ENCODE results near the gene SIGLEC9.

The SIGLEC9 gene

DNA sequence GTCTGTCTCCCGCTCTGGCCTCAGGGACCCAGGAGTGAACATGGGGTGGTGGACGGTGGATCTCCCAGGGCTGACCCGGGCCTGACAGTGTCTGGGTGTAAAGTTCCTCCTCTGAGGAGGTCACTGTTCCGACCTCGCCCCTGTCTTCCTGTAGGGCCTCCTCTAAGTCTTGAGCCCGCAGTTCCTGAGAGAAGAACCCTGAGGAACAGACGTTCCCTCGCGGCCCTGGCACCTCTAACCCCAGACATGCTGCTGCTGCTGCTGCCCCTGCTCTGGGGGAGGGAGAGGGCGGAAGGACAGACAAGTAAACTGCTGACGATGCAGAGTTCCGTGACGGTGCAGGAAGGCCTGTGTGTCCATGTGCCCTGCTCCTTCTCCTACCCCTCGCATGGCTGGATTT lies at the start of gene SIGLEC9:
SIGLEC9 (plus strand) TSS at position 178 of the 400 bp plus-strand sequence; CDS start at position 247, 69 bp downstream.
- no peaks in the 10 kb centered on the region for H3K9me3 ChIP-seq (ENCODE audit: control insufficient read depth, insufficient read depth, low read length)
- no peak within 1 kb of the TSS for H3K9ac ChIP-seq (ENCODE audit: low read depth, low read length)

DNA sequence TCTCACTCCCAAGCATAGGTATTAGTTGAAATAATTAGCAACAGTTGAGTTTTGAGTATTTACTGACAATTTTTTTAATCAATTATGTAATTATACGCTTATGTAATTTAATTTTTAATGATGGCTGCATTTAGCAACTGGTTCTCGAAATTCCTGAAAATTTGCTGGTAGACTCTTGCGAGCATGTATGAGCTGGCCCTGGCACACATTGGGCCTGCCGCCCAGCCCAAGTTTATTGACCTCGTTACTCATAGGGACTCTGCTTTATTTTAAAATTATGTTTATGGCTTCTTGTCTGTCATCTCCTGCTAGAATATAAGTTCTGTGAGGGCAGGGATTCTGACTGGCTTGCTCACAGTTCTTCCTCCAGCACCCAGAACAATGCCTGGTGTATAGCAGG lies 48.7 kb upstream of the SIGLEC9 start:
- Histone ChIP-seq H3K36me3 (ENCODE audit: insufficient read depth, low read length) (no peaks in the 10 kb centered on the region), H3K9ac (ENCODE audit: low read depth, low read length) (no peak overlapping the region), H3K4me1 (ENCODE audit: insufficient read depth, low read length) (no peaks in the 10 kb centered on the region), H3K9me3 (ENCODE audit: control insufficient read depth, insufficient read depth, low read length) (no peaks in the 10 kb centered on the region)

More for the DNA sequence above, at the start of gene SIGLEC9:
- peaks cover 4% of the 10 kb centered on the region; the same call in 1 of the 2 replicates for H3K4me1 ChIP-seq (ENCODE audit: insufficient read depth, low read length)
- no peaks in the 10 kb centered on the region for H3K36me3 ChIP-seq (ENCODE audit: insufficient read depth, low read length)

DNA sequence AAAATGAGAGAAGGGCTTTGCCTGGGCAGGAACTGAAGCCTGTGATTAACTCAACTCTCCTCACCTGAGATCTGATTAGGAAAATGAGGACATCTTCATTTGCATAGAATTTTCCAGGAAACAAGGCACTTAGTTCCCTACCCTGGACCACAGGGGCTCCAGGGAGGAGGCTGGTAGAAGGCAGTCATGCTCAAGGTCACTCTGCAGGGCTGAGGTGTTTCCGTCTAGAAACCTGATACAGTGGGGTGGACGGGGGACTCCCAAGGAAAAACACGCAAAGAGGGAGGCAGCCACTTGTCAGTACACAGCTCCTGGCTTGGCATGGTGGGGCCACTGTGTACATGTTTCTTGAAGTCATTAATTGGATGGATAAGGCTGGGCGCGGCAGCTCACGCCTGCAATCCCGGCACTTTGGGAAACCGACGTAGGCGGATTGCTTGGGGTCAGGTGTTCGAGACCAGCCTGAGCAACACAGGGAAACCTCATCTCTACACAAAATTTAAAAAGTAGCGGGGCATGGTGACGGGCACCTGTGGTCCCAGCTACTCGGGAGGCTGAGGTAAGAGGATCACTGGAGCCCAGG lies 48.0 kb upstream of the SIGLEC9 start:
- Histone ChIP-seq H3K4me1 (ENCODE audit: insufficient read depth, low read length) (no peaks in the 10 kb centered on the region), H3K36me3 (ENCODE audit: insufficient read depth, low read length) (no peaks in the 10 kb centered on the region), H3K9me3 (ENCODE audit: control insufficient read depth, insufficient read depth, low read length) (no peaks in the 10 kb centered on the region), H3K9ac (ENCODE audit: low read depth, low read length) (no peak overlapping the region)

DNA sequence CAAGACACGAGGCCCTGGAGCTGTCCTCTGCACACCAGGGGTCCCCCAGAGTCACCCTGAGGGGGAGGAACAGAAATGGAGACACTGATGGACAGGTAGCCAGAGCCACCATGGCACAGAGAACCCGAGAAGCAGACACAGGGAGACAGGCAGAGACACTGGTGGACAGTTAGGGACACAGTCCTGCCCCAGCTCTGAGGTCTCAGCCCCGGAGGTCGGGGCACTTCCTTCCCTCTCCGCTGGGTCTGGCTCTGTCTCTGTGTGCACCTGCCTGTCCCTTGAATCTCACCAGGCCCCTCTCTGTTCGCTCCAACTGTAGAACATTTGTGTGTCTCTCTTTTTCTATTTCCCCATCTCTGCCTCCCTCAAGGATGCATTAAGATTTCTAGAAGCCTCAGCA lies 46.6 kb upstream of the SIGLEC9 start:
- Histone ChIP-seq H3K9ac (ENCODE audit: low read depth, low read length) (no peak overlapping the region), H3K4me1 (ENCODE audit: insufficient read depth, low read length) (no peaks in the 10 kb centered on the region), H3K36me3 (ENCODE audit: insufficient read depth, low read length) (no peaks in the 10 kb centered on the region), H3K9me3 (ENCODE audit: control insufficient read depth, insufficient read depth, low read length) (no peaks in the 10 kb centered on the region)

DNA sequence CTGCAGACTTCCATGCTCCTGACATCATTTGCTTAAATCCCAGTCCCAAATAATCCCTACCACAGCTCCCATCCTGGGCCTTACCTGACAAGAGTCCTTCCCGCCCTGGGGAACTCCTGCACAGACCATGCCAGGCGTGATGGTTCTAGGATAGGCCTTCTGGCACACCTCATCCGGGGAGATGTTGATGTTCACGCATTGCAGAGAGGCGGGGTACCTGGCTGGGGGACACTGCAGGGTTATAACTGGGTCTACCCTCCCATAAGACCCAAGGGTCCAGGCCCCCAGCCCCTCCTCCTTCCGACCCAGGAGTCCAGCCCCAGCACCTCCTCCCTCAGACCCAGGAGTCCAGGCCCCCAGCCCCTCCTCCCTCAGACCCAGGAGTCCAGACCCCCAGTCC lies 46.0 kb upstream of the SIGLEC9 start:
- no peaks in the 10 kb centered on the region for H3K36me3 ChIP-seq (ENCODE audit: insufficient read depth, low read length)
- no peaks in the 10 kb centered on the region for H3K4me1 ChIP-seq (ENCODE audit: insufficient read depth, low read length)
- H3K9ac ChIP-seq (ENCODE audit: low read depth, low read length), result no peak overlapping the region
- no peaks in the 10 kb centered on the region for H3K9me3 ChIP-seq (ENCODE audit: control insufficient read depth, insufficient read depth, low read length)

DNA sequence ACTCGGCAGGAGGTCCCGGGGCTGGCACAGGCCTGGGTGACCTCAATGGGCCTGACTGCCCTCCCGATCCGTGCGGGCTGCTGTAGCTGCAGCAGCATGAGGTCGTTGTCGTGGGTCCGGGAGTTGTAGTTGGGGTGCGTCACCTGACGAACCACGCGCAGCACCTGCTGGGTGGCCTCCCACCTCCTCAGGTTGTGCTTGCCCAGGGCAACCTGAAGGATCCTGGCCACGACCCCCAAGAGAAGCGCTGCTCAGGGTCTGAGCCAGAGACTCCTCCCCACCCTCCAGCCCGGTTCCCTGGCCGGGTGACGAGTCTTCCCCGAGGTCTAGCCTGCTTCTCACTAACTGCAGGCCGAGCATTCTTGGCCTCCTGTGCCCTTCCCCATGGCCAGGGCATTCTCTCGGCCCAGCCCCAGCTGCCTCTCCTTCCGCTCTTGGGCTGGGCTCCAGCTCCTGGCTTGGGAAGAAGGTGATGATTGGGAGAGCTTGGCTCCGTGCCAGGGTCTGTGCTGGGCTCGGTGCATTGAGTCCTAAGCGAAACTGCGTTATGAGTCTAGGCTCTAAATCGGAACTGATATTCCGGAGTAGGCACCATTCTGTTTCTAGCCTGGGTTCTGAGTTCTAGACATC lies 45.1 kb upstream of the SIGLEC9 start:
- Histone ChIP-seq H3K36me3 (ENCODE audit: insufficient read depth, low read length) (no peaks in the 10 kb centered on the region), H3K9ac (ENCODE audit: low read depth, low read length) (no peak overlapping the region), H3K4me1 (ENCODE audit: insufficient read depth, low read length) (no peaks in the 10 kb centered on the region), H3K9me3 (ENCODE audit: control insufficient read depth, insufficient read depth, low read length) (no peaks in the 10 kb centered on the region)

DNA sequence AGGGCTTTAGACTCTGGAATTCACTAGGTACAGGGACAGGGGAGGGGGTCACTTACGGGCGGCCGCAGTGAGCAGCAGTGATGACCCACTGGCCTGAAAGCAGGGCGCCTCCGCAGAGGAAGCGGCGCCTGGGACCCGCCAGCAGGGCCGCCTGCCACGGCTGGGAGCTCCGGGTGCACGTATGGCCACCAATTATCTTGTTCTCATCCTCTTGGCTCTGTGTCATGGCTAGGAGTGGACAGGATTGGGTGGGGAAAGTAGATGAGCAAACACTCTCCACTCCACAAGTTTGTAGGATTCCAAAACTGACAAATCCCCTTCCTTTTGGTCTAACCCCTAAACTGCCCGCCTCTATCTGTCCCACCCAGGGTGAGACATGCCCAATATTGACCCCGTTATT lies 43.2 kb upstream of the SIGLEC9 start:
- Histone ChIP-seq H3K36me3 (ENCODE audit: insufficient read depth, low read length) (no peaks in the 10 kb centered on the region), H3K9me3 (ENCODE audit: control insufficient read depth, insufficient read depth, low read length) (no peaks in the 10 kb centered on the region), H3K4me1 (ENCODE audit: insufficient read depth, low read length) (no peaks in the 10 kb centered on the region), H3K9ac (ENCODE audit: low read depth, low read length) (no peak overlapping the region)

DNA sequence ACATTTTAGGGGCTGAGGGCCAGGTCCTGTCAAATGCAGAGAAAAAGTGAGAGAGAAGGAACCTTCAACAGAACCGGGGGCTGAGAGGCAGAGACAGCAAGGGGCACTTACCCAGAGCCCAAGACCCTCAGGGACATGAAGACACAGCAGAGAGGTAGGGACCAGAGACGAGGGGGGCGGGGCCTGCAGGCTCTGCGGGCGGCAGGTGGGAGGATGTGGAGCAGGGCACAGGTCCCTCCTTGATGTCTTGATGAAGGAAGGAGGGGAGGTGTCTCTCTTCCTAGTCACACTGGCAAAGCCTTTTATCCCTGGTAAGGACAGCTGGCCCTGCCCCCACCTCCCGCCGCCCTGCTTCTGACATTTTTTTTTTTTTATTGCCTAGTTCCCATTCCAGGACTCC lies 42.1 kb upstream of the SIGLEC9 start, which contains the start of gene KLK14:
KLK14 (minus strand) TSS at position 277 of the 400 bp plus-strand sequence; CDS start at position 4, 273 bp downstream.
- no peaks in the 10 kb centered on the region for H3K9me3 ChIP-seq (ENCODE audit: control insufficient read depth, insufficient read depth, low read length)
- no peaks in the 10 kb centered on the region for H3K4me1 ChIP-seq (ENCODE audit: insufficient read depth, low read length)
- no peak within 1 kb of the TSS for H3K9ac ChIP-seq (ENCODE audit: low read depth, low read length)
- no peaks in the 10 kb centered on the region for H3K36me3 ChIP-seq (ENCODE audit: insufficient read depth, low read length)

DNA sequence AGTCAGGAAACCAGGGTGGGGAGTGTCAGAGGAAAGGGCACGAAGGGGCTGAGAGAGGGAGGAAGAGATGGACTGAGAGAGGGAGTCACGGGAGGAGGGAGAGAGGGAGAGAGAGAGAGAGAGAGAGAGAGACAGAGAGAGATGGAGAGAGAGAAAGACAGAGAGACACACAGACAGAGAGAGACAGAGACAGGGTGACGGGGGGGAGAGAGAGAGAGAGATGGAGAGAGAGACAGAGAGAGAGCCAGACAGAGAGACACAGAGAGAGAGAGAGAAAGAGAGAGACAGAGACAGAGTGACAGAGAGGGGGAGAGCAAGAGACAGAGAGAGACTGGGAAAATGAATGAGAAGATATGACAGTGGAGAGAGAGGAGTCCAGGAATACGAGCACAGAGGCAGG lies 41.5 kb upstream of the SIGLEC9 start:
- Histone ChIP-seq H3K4me1 (ENCODE audit: insufficient read depth, low read length) (no peaks in the 10 kb centered on the region), H3K9me3 (ENCODE audit: control insufficient read depth, insufficient read depth, low read length) (no peaks in the 10 kb centered on the region), H3K36me3 (ENCODE audit: insufficient read depth, low read length) (no peaks in the 10 kb centered on the region), H3K9ac (ENCODE audit: low read depth, low read length) (no peak overlapping the region)

DNA sequence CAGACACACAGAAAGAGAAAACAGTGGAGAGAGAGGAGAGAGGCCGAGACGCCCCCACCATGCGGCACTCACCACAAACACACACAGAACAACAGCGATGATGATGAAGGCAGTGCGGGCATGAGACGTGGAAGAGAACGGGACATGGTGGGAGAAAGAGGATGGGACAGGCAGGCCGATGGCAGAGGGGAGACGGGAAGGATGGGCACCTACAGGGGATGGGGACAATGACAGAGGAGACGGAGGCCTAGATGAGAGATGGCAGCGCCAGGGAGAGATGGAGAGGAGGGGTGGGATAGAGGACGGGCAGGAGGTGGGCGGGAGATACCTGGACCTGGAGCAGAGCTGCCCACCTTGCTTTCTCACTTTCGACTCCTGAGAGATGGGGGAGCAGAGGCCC lies 40.9 kb upstream of the SIGLEC9 start:
- H3K9ac ChIP-seq (ENCODE audit: low read depth, low read length), result no peak overlapping the region
- H3K36me3 ChIP-seq (ENCODE audit: insufficient read depth, low read length), result no peaks in the 10 kb centered on the region

DNA sequence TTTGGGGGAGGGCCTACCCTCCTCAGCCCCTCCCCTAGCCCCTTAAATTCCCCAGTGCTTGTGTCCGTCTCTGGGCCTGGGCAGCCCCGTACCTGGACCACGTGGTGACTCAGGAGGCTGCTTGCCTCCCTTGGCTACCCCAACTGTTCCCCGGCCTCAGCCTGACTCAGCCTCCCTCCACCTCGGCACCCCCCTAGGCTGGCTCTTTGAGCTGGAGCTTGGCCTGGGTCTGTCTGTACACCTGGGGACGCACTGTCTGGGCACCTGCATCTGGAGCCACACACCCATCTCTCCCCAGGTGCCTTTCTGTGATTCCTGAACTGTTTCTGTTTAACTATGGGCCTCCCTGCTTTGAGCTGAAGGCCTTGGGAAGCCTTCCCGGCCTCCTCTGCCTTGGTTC lies 40.2 kb upstream of the SIGLEC9 start:
- Histone ChIP-seq H3K4me1 (ENCODE audit: insufficient read depth, low read length) (no peaks in the 10 kb centered on the region), H3K9me3 (ENCODE audit: control insufficient read depth, insufficient read depth, low read length) (no peaks in the 10 kb centered on the region), H3K36me3 (ENCODE audit: insufficient read depth, low read length) (no peaks in the 10 kb centered on the region), H3K9ac (ENCODE audit: low read depth, low read length) (no peak overlapping the region)

More for the DNA sequence above, 40.9 kb upstream of the SIGLEC9 start:
- Histone ChIP-seq H3K4me1 (ENCODE audit: insufficient read depth, low read length) (no peaks in the 10 kb centered on the region), H3K9me3 (ENCODE audit: control insufficient read depth, insufficient read depth, low read length) (no peaks in the 10 kb centered on the region)

DNA sequence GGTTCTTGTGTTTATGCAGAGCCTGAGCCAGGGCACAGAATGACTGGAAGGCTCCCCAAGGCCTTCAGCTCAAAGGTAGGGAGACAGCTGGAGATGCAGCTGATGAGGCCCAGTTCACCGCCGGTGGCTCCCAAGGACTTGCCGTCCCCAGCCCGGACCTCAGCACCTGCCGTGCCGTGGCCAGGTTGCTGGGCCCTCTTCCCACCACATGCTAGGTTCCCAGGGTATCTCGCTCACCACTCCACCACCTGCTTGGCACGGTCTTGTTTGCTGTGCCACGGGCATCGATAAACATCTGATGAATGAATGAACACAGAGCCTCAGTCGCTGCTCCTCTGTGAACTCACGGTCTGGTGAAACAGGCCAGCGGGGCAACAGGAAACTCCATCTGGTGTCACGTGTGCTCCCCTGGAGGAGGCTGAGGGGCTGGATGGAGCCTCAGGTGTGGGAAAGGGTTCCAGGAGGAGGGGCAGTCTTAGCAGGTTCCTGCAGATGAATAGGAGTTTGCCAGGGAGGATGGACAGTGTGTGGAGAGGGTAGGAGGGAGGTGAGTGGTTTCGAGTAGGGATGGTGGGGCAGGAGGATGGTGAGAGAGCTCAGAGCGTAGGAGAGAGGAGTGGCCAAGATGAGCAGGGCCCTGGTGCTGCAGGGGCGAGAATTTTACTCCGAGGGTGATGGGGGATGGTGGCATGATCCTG lies 38.4 kb upstream of the SIGLEC9 start:
- Histone ChIP-seq H3K9me3 (ENCODE audit: control insufficient read depth, insufficient read depth, low read length) (no peaks in the 10 kb centered on the region), H3K9ac (ENCODE audit: low read depth, low read length) (no peak overlapping the region), H3K36me3 (ENCODE audit: insufficient read depth, low read length) (no peaks in the 10 kb centered on the region), H3K4me1 (ENCODE audit: insufficient read depth, low read length) (no peaks in the 10 kb centered on the region)

DNA sequence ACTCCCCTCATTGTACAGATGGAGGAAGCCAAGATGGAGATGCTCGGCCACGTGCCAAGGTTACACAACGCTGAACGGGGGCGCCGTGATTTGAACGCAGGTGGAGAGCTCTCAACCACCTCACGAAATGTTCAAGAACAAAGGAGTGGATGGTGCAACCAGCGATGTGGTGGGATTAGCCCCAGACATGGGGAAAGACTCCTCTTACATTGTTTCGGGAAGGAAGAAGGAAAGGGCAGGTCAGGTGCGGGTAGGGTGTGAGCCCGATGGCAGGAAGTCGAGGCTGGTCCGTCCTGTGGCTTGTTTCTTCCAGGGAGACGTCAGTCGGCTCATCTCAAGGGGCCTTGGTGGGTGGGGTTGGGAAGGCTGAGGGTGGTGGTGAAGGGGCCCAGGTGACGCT lies 34.9 kb upstream of the SIGLEC9 start:
- Histone ChIP-seq H3K9ac (ENCODE audit: low read depth, low read length) (no peak overlapping the region), H3K4me1 (ENCODE audit: insufficient read depth, low read length) (no peaks in the 10 kb centered on the region; the same call in 1 of the 2 replicates), H3K36me3 (ENCODE audit: insufficient read depth, low read length) (no peaks in the 10 kb centered on the region), H3K9me3 (ENCODE audit: control insufficient read depth, insufficient read depth, low read length) (no peaks in the 10 kb centered on the region)

DNA sequence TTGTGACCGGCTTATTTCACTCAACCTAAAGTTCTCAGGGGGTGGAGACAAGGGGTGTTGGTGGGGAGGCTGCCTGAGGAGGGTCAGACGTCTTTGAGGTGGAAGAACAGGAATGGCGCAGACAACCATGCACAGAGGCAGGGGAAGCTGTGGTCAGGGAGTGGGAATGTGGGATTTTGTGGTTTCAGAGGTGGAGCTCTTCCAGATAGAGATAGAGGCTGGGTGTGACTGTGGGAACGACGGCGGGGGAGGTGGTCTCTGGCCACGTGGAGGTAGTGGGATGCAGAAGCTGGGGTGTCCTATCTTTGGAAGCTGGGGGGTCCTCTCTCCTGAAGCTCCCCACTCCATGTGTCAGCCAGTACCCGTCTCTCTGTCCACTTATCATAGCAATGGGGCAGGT lies 34.2 kb upstream of the SIGLEC9 start:
- H3K9me3 ChIP-seq (ENCODE audit: control insufficient read depth, insufficient read depth, low read length), result no peaks in the 10 kb centered on the region
- H3K9ac ChIP-seq (ENCODE audit: low read depth, low read length), result no peak overlapping the region

DNA sequence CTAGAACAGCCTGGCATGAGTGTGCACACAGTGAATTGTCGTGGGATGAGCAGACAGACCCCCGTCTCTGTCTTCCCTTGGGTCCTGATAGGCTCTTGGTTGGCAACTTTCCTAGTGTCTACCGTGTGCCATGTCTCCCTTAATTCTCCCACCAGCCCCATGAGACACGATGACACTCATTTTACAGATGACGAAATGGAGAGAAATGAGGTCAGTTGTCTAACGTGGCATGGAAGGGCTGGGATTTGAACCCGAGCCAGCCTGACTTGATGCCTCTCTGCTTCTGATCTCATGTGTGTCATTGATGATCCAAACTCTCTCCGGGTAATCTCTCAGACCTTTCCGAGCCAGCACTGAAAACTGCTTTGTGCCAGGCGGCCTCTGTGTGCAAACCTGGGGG lies 33.6 kb upstream of the SIGLEC9 start:
- H3K36me3 ChIP-seq (ENCODE audit: insufficient read depth, low read length), result no peaks in the 10 kb centered on the region
- no peaks in the 10 kb centered on the region for H3K9me3 ChIP-seq (ENCODE audit: control insufficient read depth, insufficient read depth, low read length)
- no peak overlapping the region for H3K9ac ChIP-seq (ENCODE audit: low read depth, low read length)
- H3K4me1 ChIP-seq (ENCODE audit: insufficient read depth, low read length), result no peaks in the 10 kb centered on the region; the same call in 1 of the 2 replicates

More for the DNA sequence above, 34.2 kb upstream of the SIGLEC9 start:
- Histone ChIP-seq H3K4me1 (ENCODE audit: insufficient read depth, low read length) (no peaks in the 10 kb centered on the region; the same call in 1 of the 2 replicates), H3K36me3 (ENCODE audit: insufficient read depth, low read length) (no peaks in the 10 kb centered on the region)

Measured in ES-I3 (cell line).